Measurements from ENCODE around the gene MARVELD2. TPM values are rescaled to one million over a fixed set of nuclear protein-coding genes. Genes with fewer than 3 reads are reported as not detected.

Gene MARVELD2
- total and polyA plus RNA-seq, 2 donors (not counting 1 experiment from before 2014, with no cell fraction given), result 0.19 to 0.94 TPM

- H4K20me1 ChIP-seq (ENCODE audit: control insufficient read depth, insufficient read depth, low read length, poor library complexity, severe bottlenecking), result no peaks in the 10 kb centered on the region
- no peak overlapping the region for H3K27ac ChIP-seq (ENCODE audit: low read length in 2 of 2)
- 100% methylated on average over 1 of the region's 7 CpGs for WGBS (ENCODE audit: insufficient coverage)
- H3K36me3 ChIP-seq (replicated peaks in 1 of 2; ENCODE audit: control extremely low read depth in 1 of 2, control insufficient read depth in 1 of 2, extremely low read depth in 1 of 2, insufficient read depth in 2 of 2, low read length in 1 of 2), result no peaks in the 10 kb centered on the region
- DNase-seq, result no peak
- CTCF ChIA-PET, result no interaction called here
- H3K9me3 ChIP-seq (ENCODE audit: control extremely low read depth in 1 of 3, control insufficient read depth in 2 of 3, insufficient read depth in 1 of 3, low read length in 2 of 3), result no peaks in the 10 kb centered on the region
- Mint-ChIP-seq H3K27me3 (peaks cover 29% of the 10 kb centered on the region), H3K27ac (no peak overlapping the region), H3K9me3 (ENCODE audit: insufficient read depth) (no peaks in the 10 kb centered on the region), H3K4me3 (no peak overlapping the region), H3K4me1 (no peaks in the 10 kb centered on the region)
- intact Hi-C loops (cut with micrococcal nuclease), result no loop called here
- no peak for ATAC-seq (ENCODE audit: low read depth)
- TF ChIP-seq EZH2 (IDR thresholded peaks at IDR 0.05; ENCODE audit: borderline replicate concordance, insufficient read depth, low read depth, low read length, poor library complexity, severe bottlenecking) (no peak), CTCF (IDR thresholded peaks at IDR 0.05) (no peak)
- H3K9ac ChIP-seq (ENCODE audit: low read length), result no peak overlapping the region
- H3K4me3 ChIP-seq (ENCODE audit: control extremely low read depth in 1 of 5, extremely low read depth in 1 of 5, insufficient read depth in 1 of 5, low read depth in 2 of 5, low read length in 4 of 5), result no peak overlapping the region
- POLR2A ChIA-PET, result no interaction called here
- H2AFZ ChIP-seq (ENCODE audit: insufficient read depth, low read depth, low read length, poor library complexity, severe bottlenecking), result no peak overlapping the region
- H3K4me2 ChIP-seq (replicated peaks; ENCODE audit: low read depth, low read length, poor library complexity, severe bottlenecking), result no peak overlapping the region
- H3K4me1 ChIP-seq (ENCODE audit: control insufficient read depth in 2 of 2, insufficient read depth in 2 of 2, low read length in 2 of 2), result no peaks in the 10 kb centered on the region
- no peaks in the 10 kb centered on the region for H3K79me2 ChIP-seq (ENCODE audit: control insufficient read depth, insufficient read depth, low read length)
- H3K27me3 ChIP-seq (replicated peaks in 1 of 4; ENCODE audit: control extremely low read depth in 1 of 4, control insufficient read depth in 3 of 4, insufficient read depth in 4 of 4, low read length in 3 of 4), result no peaks in the 10 kb centered on the region
These were observed 70.0 kb downstream of the MARVELD2 start for GRCh38 chr5:69484891-69485290.

- Histone ChIP-seq H3K4me2 (replicated peaks; ENCODE audit: low read depth, low read length, poor library complexity, severe bottlenecking) (no peak overlapping the region), H3K9ac (ENCODE audit: low read length) (no peak overlapping the region), H3K4me1 (ENCODE audit: control insufficient read depth in 2 of 2, insufficient read depth in 2 of 2, low read length in 2 of 2) (no peaks in the 10 kb centered on the region), H3K4me3 (ENCODE audit: control extremely low read depth in 1 of 5, extremely low read depth in 1 of 5, insufficient read depth in 1 of 5, low read depth in 2 of 5, low read length in 4 of 5) (no peak overlapping the region), H3K27ac (ENCODE audit: low read length in 2 of 2) (no peak overlapping the region), H4K20me1 (ENCODE audit: control insufficient read depth, insufficient read depth, low read length, poor library complexity, severe bottlenecking) (no peaks in the 10 kb centered on the region), H3K79me2 (ENCODE audit: control insufficient read depth, insufficient read depth, low read length) (no peaks in the 10 kb centered on the region), H3K27me3 (replicated peaks in 1 of 4; ENCODE audit: control extremely low read depth in 1 of 4, control insufficient read depth in 3 of 4, insufficient read depth in 4 of 4, low read length in 3 of 4) (no peaks in the 10 kb centered on the region), H3K36me3 (replicated peaks in 1 of 2; ENCODE audit: control extremely low read depth in 1 of 2, control insufficient read depth in 1 of 2, extremely low read depth in 1 of 2, insufficient read depth in 2 of 2, low read length in 1 of 2) (no peaks in the 10 kb centered on the region), H3K9me3 (ENCODE audit: control extremely low read depth in 1 of 3, control insufficient read depth in 2 of 3, insufficient read depth in 1 of 3, low read length in 2 of 3) (no peaks in the 10 kb centered on the region), H2AFZ (ENCODE audit: insufficient read depth, low read depth, low read length, poor library complexity, severe bottlenecking) (no peak overlapping the region)
- ChIA-PET POLR2A (no interaction called here), CTCF (no interaction called here)
- Mint-ChIP-seq H3K9me3 (ENCODE audit: insufficient read depth) (no peaks in the 10 kb centered on the region), H3K27ac (no peak overlapping the region), H3K4me1 (no peaks in the 10 kb centered on the region), H3K4me3 (no peak overlapping the region), H3K27me3 (peaks cover 30% of the 10 kb centered on the region)
- WGBS (ENCODE audit: insufficient coverage), result 85% methylated on average over 1 of the region's 1 CpG
- no peak for TF ChIP-seq EZH2 (IDR thresholded peaks at IDR 0.05; ENCODE audit: borderline replicate concordance, insufficient read depth, low read depth, low read length, poor library complexity, severe bottlenecking)
- no peak for TF ChIP-seq CTCF (IDR thresholded peaks at IDR 0.05)
- no peak for ATAC-seq (ENCODE audit: low read depth)
- DNase-seq, result no peak
- intact Hi-C loops (cut with micrococcal nuclease), result no loop called here
These were observed 70.6 kb downstream of the MARVELD2 start for GRCh38 chr5:69485471-69485870.

Measured in B cell (primary cell).